Liver (tissue), 3 donors: ENCODE results near the gene SYT8.

Source experiments
- EGR1 ChIP-seq, 2 donors: IDR thresholded peaks; 2 replicates each; pipeline ENCODE4 v1.6.1; 2016 to 2018; ENCODE audit warnings: antibody characterized with exemption in 2 of 2, low read depth in 2 of 2
- GABPA ChIP-seq, 2 donors: IDR thresholded peaks in 1 of 2; conservative IDR thresholded peaks in 1 of 2; 2 replicates each; pipeline ENCODE4 v1.6.1; 2016; ENCODE audit warnings: antibody characterized with exemption in 2 of 2, mild to moderate bottlenecking in 1 of 2, moderate library complexity in 1 of 2
- HNF4A ChIP-seq, 2 donors: conservative IDR thresholded peaks; 2 replicates each; pipeline ENCODE4 v1.6.1; 2016; ENCODE audit warnings: antibody characterized with exemption in 2 of 2, mild to moderate bottlenecking in 2 of 2
- HNF4G ChIP-seq: IDR thresholded peaks from 2 replicates; pipeline ENCODE4 v1.6.1; 2016; ENCODE audit warnings: antibody characterized with exemption
- JUND ChIP-seq, 2 donors: IDR thresholded peaks; 2 replicates each; pipeline ENCODE4 v1.6.1; 2016; ENCODE audit warnings: antibody characterized with exemption in 2 of 2
- MAX ChIP-seq: IDR thresholded peaks from 2 replicates; pipeline ENCODE4 v1.6.1; 2016; ENCODE audit warnings: antibody characterized with exemption
- NR2F2 ChIP-seq: IDR thresholded peaks from 2 replicates; pipeline ENCODE4 v1.6.1; 2016; ENCODE audit warnings: antibody characterized with exemption
- RAD21 ChIP-seq, 2 donors: IDR thresholded peaks; 2 replicates each; pipeline ENCODE4 v1.6.1; 2016; ENCODE audit warnings: antibody characterized with exemption in 2 of 2, mild to moderate bottlenecking in 2 of 2
- RXRA ChIP-seq, 2 donors: IDR thresholded peaks; 2 replicates each; pipeline ENCODE4 v1.6.1; 2017 to 2018; ENCODE audit warnings: antibody characterized with exemption in 2 of 2, mild to moderate bottlenecking in 1 of 2
- TAF1 ChIP-seq: conservative IDR thresholded peaks from 2 replicates; pipeline ENCODE4 v1.6.1; 2016; ENCODE audit warnings: antibody characterized with exemption, mild to moderate bottlenecking
- YY1 ChIP-seq: IDR thresholded peaks from 2 replicates; pipeline ENCODE4 v1.6.1; 2016; ENCODE audit warnings: antibody characterized with exemption, mild to moderate bottlenecking
- TF ChIP-seq, protein P1 (sequence below): fragments of 150-350 bp; IDR thresholded peaks from 2 replicates; pipeline ENCODE4 v1.5.1; 2017; ENCODE audit warnings: improper control_type of control experiment, low read depth, low read length; ENCODE audit not compliant: missing input control
- TF ChIP-seq, protein P2 (sequence below): IDR thresholded peaks from 2 replicates; pipeline ENCODE4 v1.6.1; 2016; ENCODE audit warnings: antibody characterized with exemption, mild to moderate bottlenecking
- TF ChIP-seq, protein P3 (sequence below): IDR thresholded peaks from 2 replicates; pipeline ENCODE4 v1.6.1; 2016; ENCODE audit warnings: antibody characterized with exemption
- donor health status: healthy.
- donor health status: healthy.

- TF ChIP-seq, protein P1, sequence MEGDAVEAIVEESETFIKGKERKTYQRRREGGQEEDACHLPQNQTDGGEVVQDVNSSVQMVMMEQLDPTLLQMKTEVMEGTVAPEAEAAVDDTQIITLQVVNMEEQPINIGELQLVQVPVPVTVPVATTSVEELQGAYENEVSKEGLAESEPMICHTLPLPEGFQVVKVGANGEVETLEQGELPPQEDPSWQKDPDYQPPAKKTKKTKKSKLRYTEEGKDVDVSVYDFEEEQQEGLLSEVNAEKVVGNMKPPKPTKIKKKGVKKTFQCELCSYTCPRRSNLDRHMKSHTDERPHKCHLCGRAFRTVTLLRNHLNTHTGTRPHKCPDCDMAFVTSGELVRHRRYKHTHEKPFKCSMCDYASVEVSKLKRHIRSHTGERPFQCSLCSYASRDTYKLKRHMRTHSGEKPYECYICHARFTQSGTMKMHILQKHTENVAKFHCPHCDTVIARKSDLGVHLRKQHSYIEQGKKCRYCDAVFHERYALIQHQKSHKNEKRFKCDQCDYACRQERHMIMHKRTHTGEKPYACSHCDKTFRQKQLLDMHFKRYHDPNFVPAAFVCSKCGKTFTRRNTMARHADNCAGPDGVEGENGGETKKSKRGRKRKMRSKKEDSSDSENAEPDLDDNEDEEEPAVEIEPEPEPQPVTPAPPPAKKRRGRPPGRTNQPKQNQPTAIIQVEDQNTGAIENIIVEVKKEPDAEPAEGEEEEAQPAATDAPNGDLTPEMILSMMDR: no peak
- TF ChIP-seq JUND (IDR thresholded peaks at IDR 0.05) (no peak), GABPA (IDR thresholded peaks at IDR 0.05 in 1 of 2, conservative IDR thresholded peaks at IDR 0.05 in 1 of 2) (no peak), RAD21 (IDR thresholded peaks at IDR 0.05) (no peak), MAX (no peak), TAF1 (no peak), YY1 (no peak), EGR1 (IDR thresholded peaks at IDR 0.05; ENCODE audit: low read depth in 2 of 2) (no peak), HNF4G (no peak), RXRA (IDR thresholded peaks at IDR 0.05) (no peak), NR2F2 (no peak), HNF4A (conservative IDR thresholded peaks at IDR 0.05) (no peak)
- TF ChIP-seq, protein P2, sequence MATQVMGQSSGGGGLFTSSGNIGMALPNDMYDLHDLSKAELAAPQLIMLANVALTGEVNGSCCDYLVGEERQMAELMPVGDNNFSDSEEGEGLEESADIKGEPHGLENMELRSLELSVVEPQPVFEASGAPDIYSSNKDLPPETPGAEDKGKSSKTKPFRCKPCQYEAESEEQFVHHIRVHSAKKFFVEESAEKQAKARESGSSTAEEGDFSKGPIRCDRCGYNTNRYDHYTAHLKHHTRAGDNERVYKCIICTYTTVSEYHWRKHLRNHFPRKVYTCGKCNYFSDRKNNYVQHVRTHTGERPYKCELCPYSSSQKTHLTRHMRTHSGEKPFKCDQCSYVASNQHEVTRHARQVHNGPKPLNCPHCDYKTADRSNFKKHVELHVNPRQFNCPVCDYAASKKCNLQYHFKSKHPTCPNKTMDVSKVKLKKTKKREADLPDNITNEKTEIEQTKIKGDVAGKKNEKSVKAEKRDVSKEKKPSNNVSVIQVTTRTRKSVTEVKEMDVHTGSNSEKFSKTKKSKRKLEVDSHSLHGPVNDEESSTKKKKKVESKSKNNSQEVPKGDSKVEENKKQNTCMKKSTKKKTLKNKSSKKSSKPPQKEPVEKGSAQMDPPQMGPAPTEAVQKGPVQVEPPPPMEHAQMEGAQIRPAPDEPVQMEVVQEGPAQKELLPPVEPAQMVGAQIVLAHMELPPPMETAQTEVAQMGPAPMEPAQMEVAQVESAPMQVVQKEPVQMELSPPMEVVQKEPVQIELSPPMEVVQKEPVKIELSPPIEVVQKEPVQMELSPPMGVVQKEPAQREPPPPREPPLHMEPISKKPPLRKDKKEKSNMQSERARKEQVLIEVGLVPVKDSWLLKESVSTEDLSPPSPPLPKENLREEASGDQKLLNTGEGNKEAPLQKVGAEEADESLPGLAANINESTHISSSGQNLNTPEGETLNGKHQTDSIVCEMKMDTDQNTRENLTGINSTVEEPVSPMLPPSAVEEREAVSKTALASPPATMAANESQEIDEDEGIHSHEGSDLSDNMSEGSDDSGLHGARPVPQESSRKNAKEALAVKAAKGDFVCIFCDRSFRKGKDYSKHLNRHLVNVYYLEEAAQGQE: no peak
- TF ChIP-seq, protein P3, sequence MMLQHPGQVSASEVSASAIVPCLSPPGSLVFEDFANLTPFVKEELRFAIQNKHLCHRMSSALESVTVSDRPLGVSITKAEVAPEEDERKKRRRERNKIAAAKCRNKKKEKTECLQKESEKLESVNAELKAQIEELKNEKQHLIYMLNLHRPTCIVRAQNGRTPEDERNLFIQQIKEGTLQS: no peak
These were observed 21.1 kb downstream of the SYT8 start for GRCh38 chr11:1855886-1856265.
